Vagina (tissue), 2 donors: Measurements from ENCODE around the gene NDUFS8.

Experiments used
- CTCF ChIP-seq, 3 experiments: fragments of 450-650 bp in 2 of 3; fragments of 200-600 bp in 1 of 3; sonication (generic) in 1 of 3; IDR thresholded peaks; one replicate each; pipeline ENCODE4 v1.5.1; 2017 to 2019; ENCODE audit warnings: antibody characterized with exemption in 3 of 3, mild to moderate bottlenecking in 2 of 3, moderate library complexity in 2 of 3
- POLR2A ChIP-seq, 2 donors: fragments of 450-650 bp; IDR thresholded peaks; one replicate each; pipeline ENCODE4 v1.6.1; 2017; ENCODE audit warnings: antibody characterized with exemption in 2 of 2, mild to moderate bottlenecking in 2 of 2, moderate library complexity in 2 of 2
- POLR2AphosphoS5 ChIP-seq, 2 donors: sonication (generic); formaldehyde crosslinking; IDR thresholded peaks; one replicate each; pipeline ENCODE4 v1.9.0; 2017; ENCODE audit warnings: antibody characterized with exemption in 2 of 2, mild to moderate bottlenecking in 2 of 2, low read depth in 1 of 2; ENCODE audit not compliant: insufficient read depth in 1 of 2

- TF ChIP-seq POLR2A (IDR thresholded peaks at IDR 0.05) (no peak), CTCF (IDR thresholded peaks at IDR 0.05) (no peak), POLR2AphosphoS5 (IDR thresholded peaks at IDR 0.05; ENCODE audit: insufficient read depth in 1 of 2, low read depth in 1 of 2) (no peak)
These were observed 5.7 kb downstream of the NDUFS8 start for GRCh38 chr11:68036141-68036716.
